ENCODE results near the gene OLA1. TPM values are rescaled to one million over a fixed set of nuclear protein-coding genes. Genes with fewer than 3 reads are reported as not detected.

Gene OLA1
- total RNA-seq (2012; rRNA removed) (54.7 and 118 TPM in 2 replicates), polyA plus RNA-seq (2012; rRNA removed) (56.2 and 71.2 TPM in 2 replicates), Bru-seq, nascent RNA (percentile 82 among the genes with signal in this experiment), BruChase-seq, experiment 1, labeled RNA remaining after a 6-hour chase (percentile 59 among the genes with signal in this experiment), BruChase-seq, experiment 2, labeled RNA remaining after a 2-hour chase (percentile 65 among the genes with signal in this experiment)
- 4.4 and 10.0 TPM in 2 replicates for polyA plus RNA-seq (2012; cell fraction: cytosol; rRNA removed)
- polyA plus RNA-seq (2012; cell fraction: nucleus; rRNA removed; ENCODE audit: low replicate concordance), result 1.4 and 28.2 TPM in 2 replicates
- long read RNA-seq, full-length matches to known transcripts, result 65 of 75 reads
- long read RNA-seq, partial matches to known transcripts, result 6 of 75 reads
- long read RNA-seq, other reads (novel, unspliced or antisense), result 4 of 75 reads

DNA sequence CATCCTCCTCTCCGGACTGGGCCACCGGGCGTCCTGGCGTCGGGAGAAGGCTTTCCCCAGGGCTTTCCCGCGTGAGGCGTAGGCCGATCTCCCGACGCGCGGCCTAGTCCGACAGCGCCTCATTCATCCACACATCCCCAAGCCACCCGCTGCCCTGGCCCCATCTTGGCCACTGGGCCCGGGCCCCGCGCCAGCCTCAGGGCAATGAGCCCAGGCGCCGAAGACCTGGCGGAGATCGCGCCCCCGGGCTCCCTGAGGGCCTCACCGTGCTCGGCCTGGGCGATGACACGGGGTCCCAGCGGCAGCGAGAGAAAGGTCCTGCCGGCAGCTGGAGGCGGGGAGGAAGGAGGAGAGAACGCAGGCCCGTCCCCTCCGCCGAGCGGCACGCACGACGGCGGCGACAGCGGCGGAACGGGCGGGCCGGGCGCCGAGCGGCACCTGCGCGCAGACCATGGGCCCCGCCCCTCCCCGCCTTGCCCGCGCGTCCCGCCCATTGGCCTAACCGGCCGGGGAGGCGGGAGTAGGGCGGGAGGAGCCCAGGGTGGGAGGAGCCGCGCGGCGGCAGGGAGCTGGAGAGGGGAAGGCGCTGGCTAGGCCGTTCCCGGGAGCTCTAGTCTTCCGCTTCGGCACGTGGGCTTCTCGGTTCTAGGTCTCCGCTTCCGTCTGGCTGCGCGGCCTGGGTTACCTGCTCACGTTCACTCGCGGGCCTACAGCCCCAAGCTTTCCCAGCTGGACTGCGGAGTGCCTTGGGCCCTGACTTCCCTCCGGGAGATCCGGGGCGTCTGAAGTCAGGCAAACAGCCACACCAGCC, at the start of gene OLA1:
TSS of gene OLA1 (minus strand) at position 346 of the 811 bp plus-strand sequence. CDS start 1,717 bp downstream, outside the sequence.
- Histone ChIP-seq H2BK5ac (ENCODE audit: low read depth, low read length, poor library complexity, severe bottlenecking) (peak within 1 kb of the TSS; percentile 41), H3K36me3 (ENCODE audit: control insufficient read depth, insufficient read depth, low read length) (peaks cover 2% of the 10 kb centered on the region; the same call in 1 of the 2 replicates), H4K8ac (ENCODE audit: low read depth in 2 of 2, low read length in 2 of 2) (peak within 1 kb of the TSS; percentile 88 to 94), H2AFZ (replicated peaks; ENCODE audit: low read length, poor library complexity) (peak within 1 kb of the TSS; percentile 94), H2BK20ac (ENCODE audit: low read depth, low read length) (no peak within 1 kb of the TSS), H3K18ac (ENCODE audit: low read depth, low read length) (peak within 1 kb of the TSS; percentile 50; the same call in 1 of the 2 replicates), H3K27me3 (ENCODE audit: control insufficient read depth, insufficient read depth, low read length) (no peaks in the 10 kb centered on the region), H3K79me1 (ENCODE audit: low read depth in 1 of 2, low read length in 2 of 2) (peaks cover 21 to 25% of the 10 kb centered on the region in 2 experiments), H3K9me1 (ENCODE audit: insufficient read depth, low read length) (no peaks in the 10 kb centered on the region), H3K4me3 (ENCODE audit: insufficient read depth, low read depth, low read length) (peak within 1 kb of the TSS; percentile 89), H2AK5ac (ENCODE audit: low read depth, low read length) (peak within 1 kb of the TSS; percentile 8; the same call in 1 of the 2 replicates), H2AK9ac (replicated peaks; ENCODE audit: low read depth, low read length, poor library complexity) (peak within 1 kb of the TSS; percentile 68), H2BK120ac (ENCODE audit: low read depth, low read length) (peak within 1 kb of the TSS; percentile 7; the same call in 1 of the 2 replicates), H3K14ac (replicated peaks; ENCODE audit: low read depth, low read length) (peak within 1 kb of the TSS; percentile 69), H3K4me1 (ENCODE audit: control insufficient read depth, insufficient read depth, low read length) (no peaks in the 10 kb centered on the region), H4K91ac (ENCODE audit: insufficient read depth, low read depth, low read length) (peak within 1 kb of the TSS; percentile 69), H3K9ac (ENCODE audit: low read depth, low read length) (peak within 1 kb of the TSS; percentile 83), H3K4ac (ENCODE audit: low read depth, low read length) (peak within 1 kb of the TSS; percentile 79), H4K5ac (ENCODE audit: low read depth, low read length) (peak within 1 kb of the TSS; percentile 83), H3K27ac (ENCODE audit: insufficient read depth, low read length) (peak within 1 kb of the TSS; percentile 78), H3K9me3 (ENCODE audit: control insufficient read depth, insufficient read depth, low read length) (no peaks in the 10 kb centered on the region), H2BK15ac (ENCODE audit: low read depth, low read length) (peak within 1 kb of the TSS; percentile 23; the same call in 1 of the 3 replicates), H3K23ac (ENCODE audit: low read depth, low read length) (peak within 1 kb of the TSS; percentile 62; the same call in 1 of the 2 replicates), H3K4me2 (ENCODE audit: low read depth, low read length) (peak within 1 kb of the TSS; percentile 95), H4K20me1 (ENCODE audit: insufficient read depth, low read length) (peaks cover 5% of the 10 kb centered on the region; the same call in 1 of the 2 replicates), H3K56ac (ENCODE audit: extremely low read depth, insufficient read depth, low read length) (peak within 1 kb of the TSS; percentile 8)
- in situ Hi-C loops (cut with MboI; ENCODE audit: low sequenced_read_pairs) (no loop called here), dilution Hi-C loops (cut with HindIII; ENCODE audit: low sequenced_read_pairs, unreplicated experiment) (no loop called here), intact Hi-C loops (cut with micrococcal nuclease) (loop anchor here (10.0 kb wide), 2 partner anchors 194 to 284 kb away; partner anchors contain the start of gene SP3)
- DNase-seq (peak; percentile 90), ATAC-seq (ENCODE audit: low read depth) (peak; percentile 100)
- no TSS peak for BruUV-seq (replicated peaks)
- CTCF ChIA-PET, result no interaction called here
- 0% methylated on average over 33 of the region's 85 CpGs; no CpG with 5 or more reads in 1 of the 2 experiments for WGBS, 2 experiments (ENCODE audit: extremely low coverage in 2 of 2, insufficient read length in 1 of 2)
- POLR2A ChIA-PET (ENCODE audit: unreplicated experiment), result no interaction called here
- no peak for TF ChIP-seq RFX5 (IDR thresholded peaks at IDR 0.05; ENCODE audit: low read depth, low read length)
- TF ChIP-seq MAFK (IDR thresholded peaks at IDR 0.05; ENCODE audit: low read depth, low read length), result no peak
- TF ChIP-seq, protein P1, sequence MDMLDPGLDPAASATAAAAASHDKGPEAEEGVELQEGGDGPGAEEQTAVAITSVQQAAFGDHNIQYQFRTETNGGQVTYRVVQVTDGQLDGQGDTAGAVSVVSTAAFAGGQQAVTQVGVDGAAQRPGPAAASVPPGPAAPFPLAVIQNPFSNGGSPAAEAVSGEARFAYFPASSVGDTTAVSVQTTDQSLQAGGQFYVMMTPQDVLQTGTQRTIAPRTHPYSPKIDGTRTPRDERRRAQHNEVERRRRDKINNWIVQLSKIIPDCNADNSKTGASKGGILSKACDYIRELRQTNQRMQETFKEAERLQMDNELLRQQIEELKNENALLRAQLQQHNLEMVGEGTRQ (IDR thresholded peaks at IDR 0.05; ENCODE audit: low read depth, low read length), result peak; percentile 63
- peak; percentile 74; the same call in 1 of the 2 replicates for TF ChIP-seq MAZ (IDR thresholded peaks at IDR 0.05; ENCODE audit: borderline replicate concordance, low read depth, low read length)
- TF ChIP-seq CEBPB (IDR thresholded peaks at IDR 0.05; ENCODE audit: low read depth, low read length), result no peak
- peak; percentile 39; the same call in 1 of the 2 replicates for TF ChIP-seq POLR2A (IDR thresholded peaks at IDR 0.05; ENCODE audit: low read depth, low read length)
- TF ChIP-seq RAD21 (IDR thresholded peaks at IDR 0.05; ENCODE audit: low read length), result no peak
- peak; percentile 56; the same call in 1 of the 2 replicates for TF ChIP-seq MXI1 (IDR thresholded peaks at IDR 0.05; ENCODE audit: borderline replicate concordance, low read depth, low read length)

All from IMR-90 (cell line).